B cell (primary cell): ENCODE results near the gene ZNF407. TPM values are rescaled to one million over a fixed set of nuclear protein-coding genes. Genes with fewer than 3 reads are reported as not detected.

ENCODE experiments used
- ATAC-seq: fragments of 200-7000 bp; cut with Tn5 transposase; one replicate; pipeline ENCODE4 v1.10.0; 2021; ENCODE audit warnings: low read depth, mild to moderate bottlenecking, moderate number of reproducible peaks, moderate library complexity
- CTCF ChIA-PET: fragments of 350-600 bp; sonication (Branson Sonifier 250); formaldehyde crosslinking; loops from one replicate; lab custom pipeline; 2021; ENCODE audit warnings: antibody characterized with exemption, inconsistent platforms; lab: Charles Lee
- POLR2A ChIA-PET: fragments of 350-600 bp; sonication (Branson Sonifier 250); formaldehyde crosslinking; loops from one replicate; lab custom pipeline; 2021; ENCODE audit warnings: antibody characterized with exemption; lab: Charles Lee
- DNase-seq: peaks from one replicate; pipeline ENCODE4 v3.0.0; 2013
- H2AFZ ChIP-seq: 2 replicates; pipeline ENCODE4 v1.6.1; 2012; ENCODE audit warnings: mild to moderate bottlenecking, low read depth, low read length; ENCODE audit not compliant: insufficient read depth, poor library complexity, severe bottlenecking
- H3K27ac ChIP-seq, 2 donors: 1 replicate in 1 of 2; 2 replicates in 1 of 2; pipeline ENCODE4 v1.5.1; 2012 to 2013; ENCODE audit warnings: low read length in 2 of 2, mild to moderate bottlenecking in 2 of 2, moderate library complexity in 1 of 2
- H3K27me3 ChIP-seq, 4 experiments: fragments of 200-600 bp in 1 of 4; sonication (generic) in 1 of 4; replicated peaks in 1 of 4; 1 replicate in 2 of 4; 2 replicates in 2 of 4; pipeline versions ENCODE4 v1.6.1 to v1.7.0; 2013 to 2016; ENCODE audit warnings: low read length in 3 of 4, mild to moderate bottlenecking in 2 of 4, mixed read lengths in 1 of 4, moderate library complexity in 1 of 4; ENCODE audit not compliant: insufficient read depth in 4 of 4, control insufficient read depth in 3 of 4; ENCODE audit errors: control extremely low read depth in 1 of 4
- H3K36me3 ChIP-seq, 2 experiments: replicated peaks in 1 of 2; 1 replicate in 1 of 2; 2 replicates in 1 of 2; pipeline versions ENCODE4 v1.6.1 to v1.7.1; 2013; ENCODE audit warnings: low read length in 1 of 2; ENCODE audit not compliant: insufficient read depth in 2 of 2, control insufficient read depth in 1 of 2; ENCODE audit errors: control extremely low read depth in 1 of 2, extremely low read depth in 1 of 2
- H3K4me1 ChIP-seq, 2 donors: fragments of 200-600 bp in 1 of 2; sonication (generic) in 1 of 2; 1 replicate in 1 of 2; 2 replicates in 1 of 2; pipeline versions ENCODE4 v1.5.1 to v1.6.1; 2013 to 2017; ENCODE audit warnings: low read length in 2 of 2; ENCODE audit not compliant: control insufficient read depth in 2 of 2, insufficient read depth in 2 of 2
- H3K4me2 ChIP-seq: replicated peaks from 2 replicates; pipeline ENCODE3; 2012; ENCODE audit warnings: mild to moderate bottlenecking, low read depth, low read length; ENCODE audit not compliant: poor library complexity, severe bottlenecking
- H3K4me3 ChIP-seq, 5 experiments: fragments of 200-600 bp in 1 of 5; sonication (generic) in 1 of 5; 1 replicate in 3 of 5; 2 replicates in 2 of 5; pipeline versions ENCODE4 v1.5.1 to v1.7.0; 2011 to 2016; ENCODE audit warnings: low read length in 4 of 5, mild to moderate bottlenecking in 4 of 5, low read depth in 2 of 5, control low read depth in 1 of 5, moderate library complexity in 1 of 5; ENCODE audit not compliant: insufficient read depth in 1 of 5; ENCODE audit errors: control extremely low read depth in 1 of 5, extremely low read depth in 1 of 5
- H3K79me2 ChIP-seq: fragments of 200-600 bp; sonication (generic); one replicate; pipeline ENCODE4 v1.6.0; 2016; ENCODE audit warnings: low read length; ENCODE audit not compliant: control insufficient read depth, insufficient read depth
- H3K9ac ChIP-seq: fragments of 200-600 bp; sonication (generic); 2 replicates; pipeline ENCODE4 v1.6.1; 2017; ENCODE audit warnings: mild to moderate bottlenecking, low read length, moderate library complexity
- H3K9me3 ChIP-seq, 3 donors: one replicate each; pipeline versions ENCODE4 v1.6.1 to v1.7.1; 2013; ENCODE audit warnings: low read length in 2 of 3; ENCODE audit not compliant: control insufficient read depth in 2 of 3, insufficient read depth in 1 of 3; ENCODE audit errors: control extremely low read depth in 1 of 3
- H4K20me1 ChIP-seq: 2 replicates; pipeline ENCODE4 v1.6.0; 2012; ENCODE audit warnings: mild to moderate bottlenecking, low read length; ENCODE audit not compliant: insufficient read depth, control insufficient read depth, poor library complexity, severe bottlenecking
- H3K27ac Mint-ChIP-seq: one replicate; pipeline ENCODE4 v1.8.0; 2021; ENCODE audit warnings: mixed read lengths
- H3K27me3 Mint-ChIP-seq: one replicate; pipeline ENCODE4 v1.8.0; 2021; ENCODE audit warnings: mixed read lengths
- H3K4me1 Mint-ChIP-seq: one replicate; pipeline ENCODE4 v1.8.0; 2021; ENCODE audit warnings: mixed read lengths
- H3K4me3 Mint-ChIP-seq: one replicate; pipeline ENCODE4 v1.8.0; 2021; ENCODE audit warnings: mixed read lengths
- H3K9me3 Mint-ChIP-seq: one replicate; pipeline ENCODE4 v1.8.0; 2022; ENCODE audit warnings: mixed read lengths; ENCODE audit not compliant: insufficient read depth
- CTCF ChIP-seq: fragments of 200-600 bp; IDR thresholded peaks from one replicate; pipeline ENCODE4 v1.8.0; 2022; ENCODE audit warnings: antibody characterized with exemption, mild to moderate bottlenecking
- EZH2 ChIP-seq: IDR thresholded peaks from 2 replicates; pipeline ENCODE4 v1.6.1; 2012; ENCODE audit warnings: borderline replicate concordance, low read depth, mild to moderate bottlenecking, moderate library complexity, low read length; ENCODE audit not compliant: insufficient read depth, poor library complexity, severe bottlenecking
- WGBS: methylation state at CpG from one replicate; pipeline ENCODE4 v1.1.5; 2013; ENCODE audit warnings: missing lambda C conversion rate; ENCODE audit not compliant: insufficient coverage; 5-methylcytosine and 5-hydroxymethylcytosine counted together
- intact Hi-C: fragments of 100-400 bp; cut with micrococcal nuclease; formaldehyde crosslinking; loops from one replicate; pipeline ENCODE4 v1.10.0; 2022
- polyA plus RNA-seq: library from polyadenylated mRNA; depleted of rRNA; stranded (reverse); fragments of >200 nt; gene quantifications from 2 replicates; pipeline ENCODE4 v1.2.3, GENCODE V29; 2012
- total RNA-seq, 2 donors: library from RNA; stranded (reverse); fragments of 120-200 nt in 1 of 2; gene quantifications; 1 replicate in 1 of 2; 2 replicates in 1 of 2; pipeline versions ENCODE4 v1.2.3 to v1.2.4, GENCODE V29; 2013 to 2022

The ZNF407 gene
- total and polyA plus RNA-seq, 2 donors (not counting 1 experiment from before 2014, with no cell fraction given), result 4.5 to 37.1 TPM

GRCh38 chr18:74916773-74917393 is 319.2 kb downstream of the ZNF407 start:
- no peaks in the 10 kb centered on the region for H3K9me3 Mint-ChIP-seq
- no peaks in the 10 kb centered on the region for H3K27me3 Mint-ChIP-seq
- Histone ChIP-seq H3K9me3 (no peaks in the 10 kb centered on the region), H3K9ac (no peak overlapping the region), H3K4me1 (no peaks in the 10 kb centered on the region), H4K20me1 (no peaks in the 10 kb centered on the region), H2AFZ (no peak overlapping the region), H3K79me2 (no peaks in the 10 kb centered on the region), H3K4me2 (no peak overlapping the region), H3K4me3 (no peak overlapping the region), H3K36me3 (peaks cover 2 to 14% of the 10 kb centered on the region in 2 experiments), H3K27me3 (no peaks in the 10 kb centered on the region), H3K27ac (no peak overlapping the region)
- H3K4me3 Mint-ChIP-seq, result no peak overlapping the region
- ATAC-seq, result no peak
- intact Hi-C loops, result no loop called here
- no peaks in the 10 kb centered on the region for H3K4me1 Mint-ChIP-seq
- ChIA-PET POLR2A (no interaction called here), CTCF (no interaction called here)
- WGBS, result 67% methylated on average over 1 of the region's 5 CpGs
- H3K27ac Mint-ChIP-seq, result no peak overlapping the region
- TF ChIP-seq EZH2 (no peak), CTCF (no peak)
- DNase-seq, result no peak

- intact Hi-C loops, result no loop called here
- Mint-ChIP-seq H3K9me3 (no peaks in the 10 kb centered on the region), H3K4me1 (no peaks in the 10 kb centered on the region), H3K27me3 (no peaks in the 10 kb centered on the region), H3K27ac (no peak overlapping the region), H3K4me3 (no peak overlapping the region)
- no peaks in the 10 kb centered on the region for H4K20me1 ChIP-seq
- no peaks in the 10 kb centered on the region for H3K9me3 ChIP-seq
- H3K4me3 ChIP-seq, result no peak overlapping the region
- DNase-seq (no peak), ATAC-seq (no peak)
- no peak overlapping the region for H3K4me2 ChIP-seq
- POLR2A ChIA-PET, result no interaction called here
- CTCF ChIA-PET, result no interaction called here
- no peaks in the 10 kb centered on the region for H3K79me2 ChIP-seq
- no peaks in the 10 kb centered on the region for H3K27me3 ChIP-seq
- no peak overlapping the region for H3K27ac ChIP-seq
- 100% methylated on average over 1 of the region's 3 CpGs for WGBS
- TF ChIP-seq EZH2, result no peak
- no peak for TF ChIP-seq CTCF
- H2AFZ ChIP-seq, result no peak overlapping the region
- no peaks in the 10 kb centered on the region for H3K4me1 ChIP-seq
- no peak overlapping the region for H3K9ac ChIP-seq
- peaks cover 2 to 17% of the 10 kb centered on the region in 2 experiments for H3K36me3 ChIP-seq
Measured at GRCh38 chr18:74918276-74918790, 320.7 kb downstream of the ZNF407 start.
